Choroid plexus epithelial cell (primary cell): ENCODE results near the gene CD52.
A peak's percentile ranks its signal among the peaks of the same experiment; 100 is the strongest.

Experiments
- DNase-seq: peaks from one replicate; pipeline ENCODE4 v3.0.0-alpha.2; 2010; ENCODE audit warnings: low read depth
- H3K4me3 ChIP-seq: 2 replicates; pipeline ENCODE4 v1.5.1; 2011; ENCODE audit warnings: low read depth, mild to moderate bottlenecking, control low read depth, low read length, moderate library complexity
- CTCF ChIP-seq: conservative IDR thresholded peaks from 2 replicates; pipeline ENCODE4 v1.5.1; 2011; ENCODE audit warnings: low read depth, mild to moderate bottlenecking, control low read depth, inconsistent platforms, low read length, moderate library complexity

The CD52 gene

GRCh38 chr1:26277261-26277661, 40.5 kb upstream of the CD52 start:
- TF ChIP-seq CTCF: no peak
- DNase-seq: no peak
- H3K4me3 ChIP-seq: no peak overlapping the region

- no peak for TF ChIP-seq CTCF
- no peak for DNase-seq
- H3K4me3 ChIP-seq: no peak overlapping the region
Observed at GRCh38 chr1:26277719-26278118, 40.0 kb upstream of the CD52 start.

GRCh38 chr1:26278303-26278702, 39.5 kb upstream of the CD52 start:
- H3K4me3 ChIP-seq: no peak overlapping the region
- peak; percentile 54 for DNase-seq
- TF ChIP-seq CTCF: no peak

- no peak for DNase-seq
- no peak for TF ChIP-seq CTCF
- peak overlapping the region; percentile 88 for H3K4me3 ChIP-seq
Observed at GRCh38 chr1:26278724-26279455, 38.9 kb upstream of the CD52 start.

GRCh38 chr1:26279456-26280332, 38.1 kb upstream of the CD52 start, which contains the start of gene SH3BGRL3:
Gene SH3BGRL3 (plus strand): TSS chr1:26280086. CDS start chr1:26280156, 70 bp downstream.
- TF ChIP-seq CTCF: peak; percentile 67
- H3K4me3 ChIP-seq: peak within 1 kb of the TSS; percentile 88
- peak; percentile 81 for DNase-seq

- TF ChIP-seq CTCF: no peak
- H3K4me3 ChIP-seq: peak overlapping the region; percentile 88
- no peak for DNase-seq
Observed at GRCh38 chr1:26280333-26281042, 37.3 kb upstream of the CD52 start.
